Activated CD8-positive, alpha-beta T cell treated with anti-CD3 and anti-CD28 coated beads for 36 hours (primary cell): ENCODE measurements around the gene GDPD5. TPM values are rescaled to one million over a fixed set of nuclear protein-coding genes. Genes with fewer than 3 reads are reported as not detected.

Experiments used
- ATAC-seq: fragments of 200-7000 bp; cut with Tn5 transposase; one replicate; pipeline ENCODE4 v1.10.0; 2021; ENCODE audit warnings: mild to moderate bottlenecking, moderate library complexity
- CTCF ChIA-PET: fragments of 350-600 bp; sonication (Branson Sonifier 250); formaldehyde crosslinking; loops from one replicate; lab custom pipeline; 2021; ENCODE audit warnings: antibody characterized with exemption; lab: Charles Lee
- POLR2A ChIA-PET: fragments of 350-600 bp; sonication (Branson Sonifier 250); formaldehyde crosslinking; loops from one replicate; lab custom pipeline; 2021; ENCODE audit warnings: antibody characterized with exemption; lab: Charles Lee
- DNase-seq: peaks from one replicate; pipeline ENCODE4 v3.0.0-alpha.2; 2020
- H3K27ac Mint-ChIP-seq: one replicate; pipeline ENCODE4 v1.8.0; 2021; ENCODE audit warnings: mild to moderate bottlenecking, mixed read lengths
- H3K27me3 Mint-ChIP-seq: one replicate; pipeline ENCODE4 v1.8.0; 2021; ENCODE audit warnings: mixed read lengths
- H3K36me3 Mint-ChIP-seq: one replicate; pipeline ENCODE4 v1.8.0; 2021; ENCODE audit warnings: low read depth, mixed read lengths
- H3K4me1 Mint-ChIP-seq: one replicate; pipeline ENCODE4 v1.8.0; 2021; ENCODE audit warnings: low read depth, mixed read lengths
- H3K4me3 Mint-ChIP-seq: one replicate; pipeline ENCODE4 v1.8.0; 2021; ENCODE audit warnings: mild to moderate bottlenecking, moderate library complexity, mixed read lengths
- H3K9me3 Mint-ChIP-seq: one replicate; pipeline ENCODE4 v1.8.0; 2021; ENCODE audit warnings: mixed read lengths
- CTCF ChIP-seq: fragments of 200-600 bp; IDR thresholded peaks from one replicate; pipeline ENCODE4 v1.8.0; 2022; ENCODE audit warnings: antibody characterized with exemption, mild to moderate bottlenecking
- intact Hi-C: fragments of 100-400 bp; cut with micrococcal nuclease; formaldehyde crosslinking; loops from one replicate; pipeline ENCODE4 v1.10.0; 2022
- total RNA-seq, 2 experiments: library from RNA; stranded (reverse); gene quantifications; one replicate each; pipeline ENCODE4 v1.2.3, GENCODE V29; 2021

The GDPD5 gene
- total RNA-seq, 2 experiments from 2014 or later = 7.8 to 11.0 TPM

GRCh38 chr11:75536786-75537641 lies 11.3 kb upstream of the GDPD5 start:
- H3K4me1 Mint-ChIP-seq = peaks cover 37% of the 10 kb centered on the region
- DNase-seq = peak; percentile 80
- POLR2A ChIA-PET = interaction anchor here (0.5 to 1.1 kb wide), 3 partner anchors 13 to 71 kb away, joined by 3 to 4 read pairs (median 3); no protein-coding TSS in a partner anchor
- H3K4me3 Mint-ChIP-seq = no peak overlapping the region
- H3K27me3 Mint-ChIP-seq = peaks cover 3% of the 10 kb centered on the region
- intact Hi-C loops = loop anchor here (10.0 kb wide), 1 partner anchor 262 kb away; no protein-coding TSS in a partner anchor
- no peaks in the 10 kb centered on the region for H3K36me3 Mint-ChIP-seq
- H3K9me3 Mint-ChIP-seq = no peaks in the 10 kb centered on the region
- CTCF ChIA-PET = interaction anchor here (1.0 to 1.5 kb wide), 2 partner anchors 29 to 92 kb away, joined by 3 to 4 read pairs; no protein-coding TSS in a partner anchor
- TF ChIP-seq CTCF = no peak
- ATAC-seq = peak; percentile 89
- H3K27ac Mint-ChIP-seq = no peak overlapping the region

GRCh38 chr11:75535071-75535470 lies 9.3 kb upstream of the GDPD5 start:
- H3K4me1 Mint-ChIP-seq = peaks cover 41% of the 10 kb centered on the region
- ChIA-PET POLR2A (interaction anchor here (0.7 kb wide), 1 partner anchor 92 kb away, joined by 3 read pairs; no protein-coding TSS in a partner anchor), CTCF (interaction anchor here (1.0 to 8.3 kb wide), 6 partner anchors 10 to 286 kb away, joined by 3 to 130 read pairs (median 9); no protein-coding TSS in a partner anchor)
- no peaks in the 10 kb centered on the region for H3K36me3 Mint-ChIP-seq
- intact Hi-C loops = loop anchor here (10.0 kb wide), 1 partner anchor 260 kb away; no protein-coding TSS in a partner anchor
- H3K27me3 Mint-ChIP-seq = peaks cover 3% of the 10 kb centered on the region
- no peak for TF ChIP-seq CTCF
- no peak for DNase-seq
- ATAC-seq = no peak
- no peak overlapping the region for H3K27ac Mint-ChIP-seq
- H3K4me3 Mint-ChIP-seq = no peak overlapping the region
- H3K9me3 Mint-ChIP-seq = no peaks in the 10 kb centered on the region

- H3K4me1 Mint-ChIP-seq = peaks cover 41% of the 10 kb centered on the region
- no peak overlapping the region for H3K27ac Mint-ChIP-seq
- CTCF ChIA-PET = interaction anchor here (1.0 to 8.3 kb wide), 11 partner anchors 9 to 285 kb away, joined by 3 to 130 read pairs (median 6); partner anchors contain the start of gene GDPD5
- no peak for TF ChIP-seq CTCF
- intact Hi-C loops = loop anchor here (5.0 to 10.0 kb wide), 2 partner anchors 147 to 260 kb away; no protein-coding TSS in a partner anchor
- DNase-seq (no peak), ATAC-seq (no peak)
- H3K36me3 Mint-ChIP-seq = no peaks in the 10 kb centered on the region
- H3K4me3 Mint-ChIP-seq = no peak overlapping the region
- peaks cover 3% of the 10 kb centered on the region for H3K27me3 Mint-ChIP-seq
- POLR2A ChIA-PET = interaction anchor here (0.6 to 1.2 kb wide), 3 partner anchors 41 to 144 kb away, joined by 3 to 4 read pairs (median 4); no protein-coding TSS in a partner anchor
- H3K9me3 Mint-ChIP-seq = no peaks in the 10 kb centered on the region
Observed at GRCh38 chr11:75534259-75535069, 8.7 kb upstream of the GDPD5 start.

GRCh38 chr11:75533896-75534258 lies 8.1 kb upstream of the GDPD5 start:
- no peaks in the 10 kb centered on the region for H3K9me3 Mint-ChIP-seq
- peaks cover 3% of the 10 kb centered on the region for H3K27me3 Mint-ChIP-seq
- H3K4me1 Mint-ChIP-seq = peaks cover 41% of the 10 kb centered on the region
- no peaks in the 10 kb centered on the region for H3K36me3 Mint-ChIP-seq
- DNase-seq (no peak), ATAC-seq (no peak)
- no peak for TF ChIP-seq CTCF
- H3K4me3 Mint-ChIP-seq = no peak overlapping the region
- POLR2A ChIA-PET = interaction anchor here (0.6 to 1.2 kb wide), 2 partner anchors 41 to 143 kb away, joined by 4 read pairs; no protein-coding TSS in a partner anchor
- CTCF ChIA-PET = interaction anchor here (1.0 to 8.3 kb wide), 13 partner anchors 8 to 284 kb away, joined by 3 to 130 read pairs (median 6); partner anchors contain the start of gene GDPD5
- intact Hi-C loops = loop anchor here (5.0 to 10.0 kb wide), 2 partner anchors 147 to 259 kb away; no protein-coding TSS in a partner anchor
- H3K27ac Mint-ChIP-seq = no peak overlapping the region
